NCI-H446 treated with DMSO at 0.1 percent for 48 hours (cell line): ENCODE data around the gene PNPLA7.
"Not testable (repeated sequence)": the region's sequence is repeated elsewhere in the genome, so short reads cannot be mapped to it uniquely, and the experiment has no call there.

ENCODE experiments used
- DNase-seq: peaks from one replicate; lab custom pipeline; 2025; lab: John Stamatoyannopoulos, UW

The PNPLA7 gene

DNA sequence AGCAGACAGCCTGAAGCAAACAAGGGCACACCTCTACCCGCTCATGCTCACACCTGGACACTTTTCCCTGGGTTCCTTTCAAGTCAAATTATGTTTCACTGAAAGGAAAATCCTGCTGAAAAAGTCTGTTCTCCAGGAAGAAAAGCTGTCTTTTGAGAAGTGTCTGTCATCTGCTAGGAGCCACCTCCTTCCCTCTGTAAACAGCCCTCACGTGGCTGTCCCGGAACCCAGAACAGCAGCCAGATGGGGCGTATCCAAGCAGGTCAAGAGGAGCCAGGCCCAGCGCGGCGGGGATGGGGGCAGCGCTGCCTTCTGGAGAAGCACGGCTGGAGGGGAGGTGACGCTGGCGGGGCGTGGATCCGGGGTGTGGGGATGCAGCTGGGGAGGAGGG is at the start of gene PNPLA7:
PNPLA7 (minus strand) TSS at position 172 of the 391 bp plus-strand sequence. CDS start 205 bp downstream, outside the sequence.
- DNase-seq: peak; percentile 19

DNA sequence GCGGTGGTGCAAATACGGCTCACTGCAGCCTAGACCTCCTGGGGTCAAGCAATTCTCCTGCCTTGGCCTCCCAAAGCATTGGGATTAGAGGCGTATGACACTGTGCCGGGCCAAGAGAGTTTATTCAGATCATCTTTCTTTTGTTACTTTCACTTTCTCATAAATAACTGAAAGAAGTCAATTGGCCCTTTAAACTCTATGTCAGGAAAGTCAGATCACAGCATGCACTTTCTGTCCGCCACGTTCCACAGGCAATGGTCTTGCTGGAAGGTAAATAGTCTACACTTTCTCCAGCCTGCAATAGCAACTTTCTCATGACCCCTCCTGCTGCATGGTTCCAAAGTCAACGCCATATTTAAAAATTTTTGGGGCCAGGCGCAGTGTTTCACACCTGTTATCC is 48.7 kb upstream of the PNPLA7 start:
- DNase-seq: no peak

DNA sequence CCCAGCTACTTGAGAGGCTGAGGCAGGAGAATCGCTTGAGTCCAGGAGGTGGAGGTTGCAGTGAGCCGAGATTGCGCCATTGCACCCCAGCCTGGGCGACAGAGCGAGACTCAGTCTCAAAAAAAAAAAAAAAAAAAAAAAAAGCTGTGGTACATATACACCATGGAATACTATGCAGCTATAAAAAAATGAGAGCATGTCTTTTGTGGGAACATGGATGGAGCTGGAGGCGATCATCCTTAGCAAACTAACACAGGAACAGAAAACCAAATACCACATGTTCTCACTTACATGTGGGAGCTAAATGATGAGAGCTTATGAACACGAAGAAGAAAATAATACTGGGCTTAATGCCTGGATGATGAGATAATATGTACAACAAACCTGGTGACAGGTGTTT is 46.4 kb upstream of the PNPLA7 start:
- DNase-seq: not testable (repeated sequence)

DNA sequence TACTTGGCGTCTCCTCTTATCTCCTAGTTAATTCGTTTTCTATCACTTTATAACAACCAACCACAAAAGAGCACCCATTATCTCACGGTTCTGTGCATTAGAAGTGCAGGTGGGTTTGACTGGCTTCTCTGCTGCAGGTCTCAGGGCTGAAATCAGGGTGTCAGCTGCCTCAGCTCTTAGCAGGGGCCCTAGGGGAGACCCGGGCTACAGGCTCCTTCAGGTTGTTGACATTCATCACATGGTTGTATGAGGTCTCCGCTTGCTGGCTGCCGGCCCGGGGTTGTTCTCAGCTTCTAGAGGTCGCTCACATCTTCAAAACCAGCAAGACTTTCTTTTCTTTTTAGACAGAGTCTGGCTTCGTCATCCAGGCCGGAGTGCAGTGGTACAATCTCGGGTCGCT is 43.0 kb upstream of the PNPLA7 start:
- DNase-seq: no peak

DNA sequence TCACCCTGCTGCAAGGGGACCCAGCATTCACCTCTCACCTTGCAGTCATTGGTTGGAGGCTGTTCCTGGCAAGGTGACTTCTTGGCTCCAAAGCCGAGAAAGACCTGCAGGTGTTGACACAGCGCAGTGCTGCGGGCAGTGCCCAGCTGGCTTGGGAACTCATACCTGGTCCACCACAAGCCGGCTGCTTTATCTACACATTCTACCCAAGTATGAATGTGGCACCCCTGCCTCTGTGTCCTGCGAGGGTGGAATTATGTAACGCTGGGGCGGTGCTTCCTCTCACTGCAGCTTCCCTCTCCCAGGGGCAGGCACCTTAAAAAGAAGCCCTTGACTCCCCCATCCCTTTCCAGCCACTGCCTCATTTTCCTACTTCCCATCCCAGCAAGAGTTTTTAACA is 42.6 kb upstream of the PNPLA7 start:
- DNase-seq: no peak

DNA sequence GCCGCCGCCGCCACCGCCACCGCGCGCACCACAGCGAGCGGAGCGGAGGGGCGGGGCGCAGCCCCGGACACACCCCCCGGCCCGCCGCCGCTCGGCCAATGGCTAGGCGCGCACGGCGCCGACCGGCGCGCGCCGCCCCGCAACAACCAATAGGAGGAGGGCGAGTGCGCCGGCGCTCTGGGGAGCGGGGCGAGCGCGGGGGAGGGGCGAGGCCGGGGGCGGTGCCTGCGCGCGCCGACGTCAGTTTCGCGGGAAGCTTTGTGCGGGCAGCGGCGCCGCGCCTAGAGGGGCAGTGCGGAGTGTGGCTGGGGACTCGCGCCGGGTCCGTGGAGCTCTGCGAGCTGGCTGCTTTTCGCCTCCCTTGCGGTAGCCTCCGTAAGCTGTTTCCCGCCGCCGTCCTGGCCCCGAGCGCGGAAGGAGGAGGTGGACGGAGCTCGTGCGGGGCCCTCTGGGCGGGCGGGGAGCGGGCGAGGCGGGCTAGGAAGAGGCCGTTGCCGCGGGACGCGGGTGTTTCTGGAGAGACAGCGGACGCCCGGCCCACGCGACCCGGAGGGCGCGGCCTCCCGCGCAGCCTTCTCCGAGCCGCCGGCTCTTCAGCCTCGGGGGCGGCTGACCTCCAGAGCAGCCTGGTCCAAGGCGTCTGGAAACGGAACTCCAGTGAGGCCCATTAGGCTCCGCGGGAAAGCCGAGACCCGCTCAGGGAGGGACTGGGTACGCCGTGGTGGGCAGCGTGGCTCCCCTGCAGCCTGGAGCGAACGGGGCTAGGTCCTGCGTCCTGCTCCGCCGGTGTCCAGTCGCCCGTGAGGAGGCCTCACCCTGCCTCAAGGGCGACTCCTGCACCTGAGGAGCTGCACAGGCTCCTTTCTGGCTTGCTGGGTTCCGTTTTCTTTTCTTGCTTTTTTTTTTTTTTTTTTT is 40.5 kb upstream of the PNPLA7 start, which contains the start of gene ZMYND19:
ZMYND19 (minus strand) TSS at position 44 of the 915 bp plus-strand sequence. CDS start 249 bp downstream, outside the sequence.
- peak; percentile 42 for DNase-seq

DNA sequence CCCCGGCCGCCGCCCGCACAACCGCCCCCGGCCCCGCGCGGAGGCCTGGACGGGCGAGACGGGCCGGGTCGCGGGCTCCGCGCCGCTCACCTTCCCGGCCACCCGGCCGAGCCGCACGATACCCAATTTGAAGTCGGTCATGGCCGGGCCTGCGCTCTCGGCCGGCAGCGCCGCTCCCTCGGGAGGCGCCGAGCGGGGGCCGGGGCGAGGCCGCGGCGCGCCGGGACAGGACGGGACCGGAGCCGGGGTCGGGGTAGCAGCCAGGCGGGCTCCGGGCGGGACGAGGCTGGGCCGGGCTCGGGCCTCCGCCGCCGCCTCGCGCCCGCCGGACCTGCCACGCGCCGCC is 39.9 kb upstream of the PNPLA7 start:
- DNase-seq: no peak

DNA sequence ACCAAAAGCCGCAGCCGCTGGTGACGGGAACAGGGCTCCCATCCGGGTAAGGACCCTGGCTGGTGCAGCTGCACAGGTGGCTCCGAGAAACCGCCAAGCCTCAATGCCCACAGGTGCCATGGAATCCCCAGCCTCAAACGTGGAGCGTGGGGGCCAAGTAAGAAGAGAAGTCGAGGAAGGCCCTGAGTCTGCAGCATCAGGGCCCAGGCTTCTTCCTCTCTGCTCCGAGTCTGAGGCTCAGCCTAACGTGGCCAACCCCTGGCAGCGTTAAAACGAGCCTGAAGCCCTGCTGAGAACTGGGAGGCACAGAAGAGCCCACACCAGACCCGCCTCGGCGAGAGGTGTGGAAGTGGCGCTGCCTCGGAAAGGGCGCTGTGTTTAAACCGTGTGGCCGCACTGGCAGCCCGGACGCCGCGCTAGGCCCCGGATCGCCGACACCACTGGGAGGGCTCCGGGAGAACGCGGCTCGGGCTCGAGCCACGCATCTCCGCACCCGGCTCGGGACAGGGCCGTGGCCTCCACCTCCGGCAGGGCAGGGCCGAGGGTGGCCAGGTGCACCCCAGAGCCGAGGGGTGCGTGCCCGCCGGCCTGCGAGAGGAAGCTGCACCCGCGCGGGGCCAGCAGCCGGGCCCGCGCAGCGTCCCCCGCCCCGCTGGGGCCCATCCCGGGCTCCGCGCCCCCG is 39.4 kb upstream of the PNPLA7 start:
- no peak for DNase-seq

DNA sequence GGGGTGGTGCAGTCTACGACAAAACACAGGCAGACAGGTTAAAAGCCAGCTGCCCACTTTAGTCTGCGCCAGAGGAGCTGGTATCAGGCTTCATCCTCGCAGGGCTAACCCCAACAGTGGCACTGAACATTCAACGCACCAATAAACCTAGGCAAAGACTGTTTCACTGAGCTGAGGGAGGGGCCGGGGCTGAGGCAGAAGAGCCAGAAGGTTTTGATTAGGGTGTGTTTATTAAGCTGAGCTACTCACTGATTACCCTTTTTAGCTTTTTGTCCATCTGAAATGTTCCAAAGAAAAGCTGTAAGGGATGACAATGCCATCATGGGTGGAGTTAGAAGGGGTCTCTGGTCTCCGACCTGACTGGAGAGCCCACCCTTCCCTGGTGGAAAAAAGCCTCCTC is 38.7 kb upstream of the PNPLA7 start:
- no peak for DNase-seq

DNA sequence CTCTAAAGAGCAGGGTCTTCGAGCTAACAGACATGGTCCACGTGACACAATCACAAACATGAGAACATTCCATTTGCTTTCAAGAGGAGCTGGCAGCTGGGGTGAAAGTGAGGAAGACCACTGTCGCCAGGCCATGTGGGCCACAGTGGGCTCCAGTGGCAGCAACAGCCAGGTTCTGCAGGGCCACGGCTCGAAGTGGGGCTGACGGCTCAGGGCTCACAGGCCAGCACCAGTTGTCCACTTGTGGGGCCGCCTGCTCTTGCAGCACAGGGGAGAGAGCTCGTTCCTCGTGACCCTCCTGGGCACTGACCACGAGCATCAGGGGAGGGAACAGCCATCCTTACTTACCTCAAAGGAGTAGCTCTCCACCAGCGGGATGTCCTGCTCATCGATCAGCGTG is 38.1 kb upstream of the PNPLA7 start:
- no peak for DNase-seq

DNA sequence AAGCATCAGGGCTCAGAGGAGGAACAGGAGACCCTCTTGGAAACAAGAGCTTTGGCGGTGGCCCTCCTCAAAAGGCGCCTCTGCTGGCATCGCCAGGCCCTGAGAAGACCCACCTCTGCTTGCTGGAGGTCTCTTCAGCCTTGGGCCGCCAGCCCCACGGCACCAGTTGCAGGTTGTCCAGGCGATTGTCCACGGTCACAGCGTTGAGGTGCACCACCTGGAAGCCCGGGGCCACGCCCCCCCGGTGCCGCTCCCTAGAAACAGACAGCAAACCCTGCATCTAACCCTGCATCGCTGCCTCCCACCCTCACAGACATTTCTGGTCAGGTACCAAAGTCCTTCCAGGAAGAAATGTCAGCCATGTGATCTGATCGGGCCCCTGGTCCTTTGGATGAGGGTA is 36.7 kb upstream of the PNPLA7 start:
- DNase-seq: no peak

DNA sequence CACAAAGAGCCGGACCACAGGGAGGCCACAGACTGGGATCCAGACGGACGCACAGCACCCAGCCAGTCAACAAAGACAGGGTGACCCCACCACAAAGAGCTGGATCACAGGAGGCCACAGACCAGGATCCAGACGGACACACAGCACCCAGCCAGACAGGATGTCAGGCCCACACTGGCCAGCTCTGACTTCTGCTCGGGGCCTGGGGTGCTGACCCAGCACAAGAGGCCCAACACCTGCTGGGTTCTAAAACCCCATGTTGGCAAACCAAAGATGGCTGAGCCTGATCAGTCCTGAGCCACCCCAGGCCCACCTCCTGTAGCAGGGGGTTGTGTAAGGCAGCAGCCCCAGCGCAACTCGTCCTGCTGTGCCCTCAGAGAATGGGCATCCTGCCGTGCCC is 33.8 kb upstream of the PNPLA7 start:
- no peak for DNase-seq

DNA sequence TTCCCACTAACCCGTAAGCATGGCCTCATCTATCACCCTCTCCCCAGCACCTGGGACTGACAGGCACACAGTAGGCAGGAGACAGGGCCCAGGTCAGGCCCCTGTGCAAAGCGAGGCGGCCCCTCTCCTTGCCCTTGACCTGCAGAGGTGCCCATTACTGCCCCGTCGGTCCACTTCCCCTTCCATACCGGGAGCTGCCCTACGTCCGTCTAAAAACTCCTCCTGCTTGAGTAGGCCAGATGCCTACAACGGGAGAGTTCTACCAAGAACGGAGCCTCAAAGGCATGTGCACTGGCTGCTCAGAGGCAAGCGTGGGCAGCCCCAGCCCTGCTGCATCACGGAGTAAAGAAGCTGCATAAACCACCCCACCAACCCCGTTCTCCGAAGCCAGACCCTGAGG is 33.1 kb upstream of the PNPLA7 start:
- no peak for DNase-seq

DNA sequence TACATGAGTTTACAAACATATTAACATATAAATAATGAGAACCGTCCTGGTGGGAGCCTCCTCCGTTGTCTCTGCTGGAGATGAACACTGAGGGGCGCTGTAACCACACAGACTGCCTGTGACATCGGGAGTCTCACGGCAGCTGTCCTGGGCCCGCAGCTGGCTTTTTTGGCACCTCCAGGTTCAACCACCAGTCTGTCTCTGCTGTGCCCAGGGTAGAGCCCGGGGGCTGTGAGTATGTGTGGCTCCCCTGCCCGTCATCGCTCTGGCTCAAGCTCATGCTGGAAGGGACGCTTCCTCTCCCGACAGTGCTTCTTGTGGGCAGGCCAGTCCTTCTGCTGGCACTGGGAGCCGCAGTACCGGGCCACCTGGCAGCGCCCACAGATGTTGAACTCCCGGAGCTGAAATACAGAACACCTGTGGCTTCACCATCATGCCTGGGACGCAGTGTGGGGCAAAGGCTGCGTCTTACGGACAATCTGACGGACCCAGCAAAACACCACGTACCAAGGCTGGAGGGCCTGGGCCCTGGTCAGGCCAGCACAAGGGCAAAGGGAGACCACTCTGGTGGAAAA is 32.2 kb upstream of the PNPLA7 start:
- DNase-seq: no peak

DNA sequence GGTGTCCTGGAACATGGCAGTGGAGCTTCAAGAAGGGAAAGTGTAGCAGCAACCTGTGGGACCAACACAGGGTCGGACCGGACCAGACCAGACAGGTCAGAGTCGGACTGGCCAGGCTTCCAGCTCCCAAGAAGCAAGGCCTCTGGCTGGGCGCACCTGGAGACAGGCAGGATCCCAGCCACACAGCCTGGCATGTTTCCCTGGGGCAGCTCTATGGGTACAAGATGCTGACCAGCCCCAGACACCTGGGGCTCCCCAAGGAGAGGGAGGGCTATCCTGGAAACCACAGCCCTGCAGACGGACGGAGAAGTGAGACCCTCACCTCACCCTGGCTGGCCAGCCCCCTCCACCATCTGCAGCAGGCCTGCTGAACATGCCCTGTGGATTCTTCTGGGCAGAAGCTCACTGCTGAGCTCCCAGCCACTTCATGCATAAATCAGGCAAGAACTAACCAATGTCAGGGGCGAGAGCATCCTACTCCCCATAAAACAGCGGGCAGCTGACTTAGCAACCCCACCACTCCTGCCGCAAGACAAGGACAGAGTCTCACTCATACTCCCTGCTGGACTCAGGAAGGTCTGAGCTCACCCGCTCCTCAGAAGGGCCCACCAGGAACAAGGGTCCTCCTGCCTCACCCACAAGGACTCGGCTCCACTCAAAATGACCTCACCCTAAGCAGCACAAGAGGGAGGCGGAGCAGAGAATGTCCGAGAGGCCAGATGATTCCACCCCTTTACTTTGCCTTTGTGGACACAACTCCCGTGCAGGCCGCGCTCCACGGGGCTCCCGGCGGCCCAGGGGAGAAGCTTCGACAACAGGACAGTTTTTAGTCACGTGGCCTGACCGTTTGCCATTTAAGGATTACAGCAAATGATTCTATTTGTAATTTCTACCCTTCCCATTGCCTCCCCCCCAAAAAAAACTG is 31.4 kb upstream of the PNPLA7 start:
- DNase-seq: no peak

DNA sequence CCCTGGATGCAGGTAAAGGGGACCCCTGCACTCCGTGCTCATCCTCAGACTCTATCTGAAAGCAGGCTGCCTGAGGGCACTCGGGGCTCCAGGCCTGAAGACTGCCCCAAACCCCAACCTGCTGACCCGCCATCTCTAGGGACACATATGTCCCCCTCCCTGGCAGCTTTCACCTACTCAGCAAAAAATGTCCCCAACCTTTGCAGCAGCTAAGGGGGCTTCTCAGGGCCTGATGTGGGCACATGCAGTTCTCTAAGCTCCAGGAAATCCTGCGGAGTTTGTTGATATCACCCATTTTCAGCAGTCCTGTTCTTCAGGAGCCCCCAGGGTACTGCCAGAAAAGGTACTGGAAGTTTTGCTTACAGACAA is 30.7 kb upstream of the PNPLA7 start:
- DNase-seq: no peak

DNA sequence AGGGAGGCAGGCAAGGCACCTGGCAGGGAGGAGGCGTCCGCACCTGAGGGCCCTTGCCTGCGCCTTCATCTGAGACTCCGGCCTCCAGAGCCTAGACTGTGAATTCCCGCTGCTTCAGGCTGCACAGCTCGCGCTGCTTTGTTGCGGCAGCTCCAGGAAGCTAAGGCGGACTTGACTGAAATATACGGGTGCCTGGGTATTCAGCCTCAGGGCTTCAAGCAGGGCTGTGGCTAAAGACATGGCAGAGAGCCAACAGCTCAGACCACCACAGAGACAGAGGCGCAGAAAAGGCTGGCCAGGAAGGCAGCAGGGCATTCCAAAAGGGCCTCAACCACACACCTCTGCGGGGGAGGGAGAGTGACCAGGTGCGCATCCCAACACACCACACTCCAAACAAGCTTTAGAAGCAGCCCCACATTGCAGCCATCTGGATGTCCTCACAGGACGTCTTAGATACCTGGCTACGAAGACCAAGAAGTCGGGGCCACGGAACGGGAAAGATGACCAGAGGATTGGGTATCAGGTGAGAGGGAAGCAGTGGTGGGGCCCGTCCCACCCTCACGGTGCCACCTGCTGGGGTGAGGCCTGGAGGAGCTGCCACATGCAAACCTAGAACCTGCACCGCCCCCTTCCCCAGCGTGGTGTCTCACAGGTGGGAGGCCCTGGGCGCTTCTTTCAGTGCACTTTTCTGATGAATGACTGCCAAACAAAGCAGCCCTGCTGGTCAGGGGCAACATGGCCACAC is 30.2 kb upstream of the PNPLA7 start:
- DNase-seq: no peak

DNA sequence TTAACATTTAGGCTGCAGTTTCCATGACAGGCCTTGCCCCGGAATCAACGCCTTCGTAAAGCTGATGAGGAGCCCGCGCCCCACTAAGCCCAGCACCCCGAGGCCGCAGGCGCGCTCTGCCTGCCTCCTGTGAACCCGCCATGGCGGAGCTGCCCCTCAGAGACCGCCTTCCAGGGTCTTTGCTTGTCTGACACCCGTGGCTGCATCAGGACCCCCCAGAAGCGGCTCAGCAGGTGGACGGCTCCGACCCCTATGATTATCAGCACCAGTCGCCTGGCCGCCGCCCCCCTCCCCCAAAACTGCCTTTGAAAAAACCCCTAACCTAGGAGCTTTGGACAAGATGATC is 29.0 kb upstream of the PNPLA7 start:
- no peak for DNase-seq

DNA sequence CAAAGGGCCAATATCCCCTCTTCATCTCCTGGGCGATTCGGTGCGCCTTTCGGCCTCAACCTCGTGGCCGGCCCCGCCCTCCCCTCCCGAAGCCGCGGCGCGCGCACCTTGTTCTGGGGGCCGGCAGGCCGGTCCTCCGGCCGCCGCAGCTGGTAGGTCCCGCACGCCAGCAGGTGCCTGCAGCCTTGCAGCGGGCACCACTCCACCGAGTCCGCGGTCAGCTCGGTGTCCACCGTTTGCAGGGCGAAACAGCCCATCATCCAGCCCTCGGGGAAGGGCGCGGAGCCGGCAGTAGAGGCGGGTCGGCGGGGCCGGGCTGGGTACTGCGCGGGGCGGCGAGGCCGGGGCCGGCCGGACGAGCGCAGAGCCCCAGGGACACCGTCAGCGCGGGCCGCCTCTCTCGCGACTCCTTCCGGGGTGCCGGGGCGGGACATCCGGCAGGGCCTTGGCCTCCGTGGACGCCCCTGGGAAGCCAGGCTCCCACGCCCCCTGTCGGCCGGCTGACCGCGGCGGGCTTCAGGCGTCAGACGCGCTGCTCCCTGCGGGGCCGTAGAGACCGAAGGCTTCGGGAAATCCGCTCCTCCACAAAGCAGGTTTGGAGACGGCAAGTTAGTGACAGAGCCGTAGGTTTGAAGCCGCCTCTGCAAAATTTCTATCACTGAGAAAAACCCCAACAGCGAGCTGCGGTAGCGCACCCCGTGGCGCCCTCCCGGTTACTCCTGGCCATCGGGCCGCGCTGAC is 28.5 kb upstream of the PNPLA7 start, which contains the start of gene DPH7:
DPH7 (minus strand) TSS at position 408 of the 741 bp plus-strand sequence; CDS start at position 260, 148 bp downstream.
- peak; percentile 40 for DNase-seq

DNA sequence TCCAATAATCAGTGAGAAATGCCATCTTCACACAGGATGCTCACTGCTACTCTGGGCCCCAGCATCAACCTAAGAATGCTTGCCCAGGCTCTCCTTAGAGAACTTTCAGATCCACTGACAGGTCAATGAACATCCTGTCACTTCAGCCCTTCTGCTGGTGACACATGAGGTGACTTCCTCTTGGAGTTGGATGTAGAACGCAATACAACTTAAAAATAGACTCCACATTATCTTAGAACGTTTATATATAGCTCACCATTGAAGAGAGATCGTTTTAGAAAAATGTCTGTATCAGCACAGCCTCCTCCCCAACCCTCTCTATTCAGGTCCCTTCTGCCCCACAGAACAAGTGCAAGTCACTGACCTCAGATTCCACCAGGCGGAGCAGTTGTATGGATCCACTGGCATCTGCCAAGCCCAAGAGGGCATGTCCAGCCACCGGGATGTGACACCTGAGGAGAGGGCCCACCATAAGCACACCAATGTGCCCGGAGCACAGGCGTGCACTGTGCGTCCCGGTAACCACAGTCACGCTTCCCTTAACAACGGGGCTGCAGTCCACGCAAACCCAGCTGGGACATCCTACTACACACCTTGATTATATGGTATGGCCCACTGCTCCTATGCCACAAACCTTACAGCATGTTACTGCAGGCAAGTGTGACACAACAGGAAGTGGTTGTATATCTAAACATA is 25.7 kb upstream of the PNPLA7 start:
- no peak for DNase-seq
